Measurements from ENCODE around the gene ANTXRL. TPM values are rescaled to one million over a fixed set of nuclear protein-coding genes. Genes with fewer than 3 reads are reported as not detected.
"Not testable (repeated sequence)": the region's sequence is repeated elsewhere in the genome, so short reads cannot be mapped to it uniquely, and the experiment has no call there.

The ANTXRL gene
- total RNA-seq, 3 donors from 2014 or later = not detected

- Histone ChIP-seq H3K4me3 (no peak overlapping the region), H3K9me3 (no peaks in the 10 kb centered on the region), H3K36me3 (ENCODE audit: low read depth) (no peaks in the 10 kb centered on the region), H3K4me1 (ENCODE audit: low read depth) (no peaks in the 10 kb centered on the region)
- TF ChIP-seq, protein P1, sequence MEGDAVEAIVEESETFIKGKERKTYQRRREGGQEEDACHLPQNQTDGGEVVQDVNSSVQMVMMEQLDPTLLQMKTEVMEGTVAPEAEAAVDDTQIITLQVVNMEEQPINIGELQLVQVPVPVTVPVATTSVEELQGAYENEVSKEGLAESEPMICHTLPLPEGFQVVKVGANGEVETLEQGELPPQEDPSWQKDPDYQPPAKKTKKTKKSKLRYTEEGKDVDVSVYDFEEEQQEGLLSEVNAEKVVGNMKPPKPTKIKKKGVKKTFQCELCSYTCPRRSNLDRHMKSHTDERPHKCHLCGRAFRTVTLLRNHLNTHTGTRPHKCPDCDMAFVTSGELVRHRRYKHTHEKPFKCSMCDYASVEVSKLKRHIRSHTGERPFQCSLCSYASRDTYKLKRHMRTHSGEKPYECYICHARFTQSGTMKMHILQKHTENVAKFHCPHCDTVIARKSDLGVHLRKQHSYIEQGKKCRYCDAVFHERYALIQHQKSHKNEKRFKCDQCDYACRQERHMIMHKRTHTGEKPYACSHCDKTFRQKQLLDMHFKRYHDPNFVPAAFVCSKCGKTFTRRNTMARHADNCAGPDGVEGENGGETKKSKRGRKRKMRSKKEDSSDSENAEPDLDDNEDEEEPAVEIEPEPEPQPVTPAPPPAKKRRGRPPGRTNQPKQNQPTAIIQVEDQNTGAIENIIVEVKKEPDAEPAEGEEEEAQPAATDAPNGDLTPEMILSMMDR (IDR thresholded peaks at IDR 0.05) = no peak
- intact Hi-C loops (cut with DNase I, micrococcal nuclease) = no loop called here
- ATAC-seq (peak; percentile 39), DNase-seq (peak in 2 of 3 donors; percentile 17 to 25)
Measured at GRCh38 chr10:46297406-46298204, 10.8 kb downstream of the ANTXRL start.

- ATAC-seq = no peak
- TF ChIP-seq, protein P1 (IDR thresholded peaks at IDR 0.05) = no peak
- intact Hi-C loops (cut with DNase I, micrococcal nuclease) = no loop called here
- Histone ChIP-seq H3K9me3 (no peaks in the 10 kb centered on the region), H3K4me1 (ENCODE audit: low read depth) (no peaks in the 10 kb centered on the region), H3K4me3 (no peak overlapping the region), H3K36me3 (ENCODE audit: low read depth) (no peaks in the 10 kb centered on the region)
- no peak for DNase-seq
Measured at GRCh38 chr10:46298477-46299285, 11.9 kb downstream of the ANTXRL start.

GRCh38 chr10:46299286-46299535, 12.4 kb downstream of the ANTXRL start:
- no peak for ATAC-seq
- TF ChIP-seq, protein P1 (IDR thresholded peaks at IDR 0.05) = no peak
- Histone ChIP-seq H3K4me1 (ENCODE audit: low read depth) (no peaks in the 10 kb centered on the region), H3K4me3 (no peak overlapping the region), H3K9me3 (no peaks in the 10 kb centered on the region), H3K36me3 (ENCODE audit: low read depth) (no peaks in the 10 kb centered on the region)
- DNase-seq = peak in 1 of 3 donors; percentile 18
- intact Hi-C loops (cut with DNase I, micrococcal nuclease) = no loop called here

- H3K9me3 ChIP-seq = no peaks in the 10 kb centered on the region
- DNase-seq (peak in 1 of 3 donors; percentile 47), ATAC-seq (no peak)
- intact Hi-C loops (cut with DNase I, micrococcal nuclease) = no loop called here
- TF ChIP-seq, protein P1 (IDR thresholded peaks at IDR 0.05) = no peak
- no peaks in the 10 kb centered on the region for H3K36me3 ChIP-seq (ENCODE audit: low read depth)
- no peaks in the 10 kb centered on the region for H3K4me1 ChIP-seq (ENCODE audit: low read depth)
- no peak overlapping the region for H3K4me3 ChIP-seq
Measured at GRCh38 chr10:46299536-46300369, 13.0 kb downstream of the ANTXRL start.

- DNase-seq = peak in 1 of 3 donors; percentile 33
- H3K36me3 ChIP-seq (ENCODE audit: low read depth); H3K9me3 ChIP-seq; H3K4me1 ChIP-seq (ENCODE audit: low read depth); ATAC-seq; H3K4me3 ChIP-seq; intact Hi-C loops (cut with DNase I, micrococcal nuclease): not testable (repeated sequence)
Measured at GRCh38 chr10:46300370-46300711, 13.5 kb downstream of the ANTXRL start.

Measured in mucosa of descending colon (tissue), 3 donors.